Measurements from ENCODE around the gene LRRC28.

The LRRC28 gene

DNA sequence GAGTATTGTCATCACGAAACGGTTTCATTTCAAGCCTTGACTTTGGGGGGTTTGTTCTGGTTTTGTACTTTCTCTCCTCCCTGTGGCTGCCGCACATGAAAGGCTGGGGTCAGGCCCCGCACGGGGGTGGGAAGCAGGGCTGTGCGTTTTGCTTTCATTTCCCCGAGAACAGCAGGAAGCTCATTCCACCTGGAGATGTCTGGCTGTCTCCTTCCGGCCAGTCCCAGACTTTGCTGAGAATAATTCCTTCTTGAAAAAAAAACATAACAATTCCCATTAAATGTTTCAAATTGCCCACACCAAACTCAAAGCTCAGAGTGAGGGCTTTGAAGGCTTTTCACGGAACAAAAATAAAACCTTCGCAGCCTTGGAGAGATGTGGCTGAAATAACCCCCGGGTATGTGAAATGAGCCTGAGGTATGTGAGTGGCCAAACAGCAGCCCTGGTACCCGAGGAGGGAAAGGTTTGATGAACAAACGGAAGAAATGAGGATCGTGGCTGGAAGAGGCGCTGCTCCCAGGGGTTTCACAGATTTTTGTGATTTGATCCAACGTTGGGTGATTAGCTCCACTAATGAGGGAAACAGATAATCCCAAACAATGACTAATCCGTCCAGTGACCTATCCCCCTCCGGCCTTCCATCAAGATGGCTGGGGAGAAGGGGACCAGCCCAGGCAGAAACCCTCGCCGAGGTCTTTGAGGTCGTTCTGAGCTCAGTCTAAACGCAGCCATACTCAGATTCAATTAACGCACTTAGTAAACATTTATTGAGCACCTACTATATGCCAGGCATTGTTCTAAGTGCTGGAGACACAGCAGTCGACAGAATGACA, 187.6 kb downstream of the LRRC28 start:
- TF ChIP-seq POLR2AphosphoS5 (IDR thresholded peaks at IDR 0.05; ENCODE audit: low read depth, low read length), result no peak
- DNase-seq (ENCODE audit: insufficient read length, low spot score) (no peak), FAIRE-seq (no peak)

GRCh38 chr15:99439524-99439835, 188.2 kb downstream of the LRRC28 start:
- TF ChIP-seq POU2F2 (IDR thresholded peaks at IDR 0.05; ENCODE audit: low read depth, low read length), result no peak
- TF ChIP-seq TAF1 (IDR thresholded peaks at IDR 0.05; ENCODE audit: low read depth, low read length), result no peak
- no peak for TF ChIP-seq POLR2A (IDR thresholded peaks at IDR 0.05; ENCODE audit: low read depth, low read length)
- TF ChIP-seq POLR2AphosphoS5 (IDR thresholded peaks at IDR 0.05; ENCODE audit: low read depth, low read length), result no peak
- FAIRE-seq (no peak), DNase-seq (ENCODE audit: insufficient read length, low spot score) (no peak)

- TF ChIP-seq SPI1 (IDR thresholded peaks at IDR 0.05; ENCODE audit: low read depth, low read length) (no peak), POLR2AphosphoS5 (IDR thresholded peaks at IDR 0.05; ENCODE audit: low read depth, low read length) (no peak), TAF1 (IDR thresholded peaks at IDR 0.05; ENCODE audit: low read depth, low read length) (no peak), PAX5 (IDR thresholded peaks at IDR 0.05; ENCODE audit: insufficient read depth, low read length, severe bottlenecking) (no peak), POLR2A (IDR thresholded peaks at IDR 0.05; ENCODE audit: low read depth, low read length) (no peak), POU2F2 (IDR thresholded peaks at IDR 0.05; ENCODE audit: low read depth, low read length) (no peak)
- FAIRE-seq (no peak), DNase-seq (ENCODE audit: insufficient read length, low spot score) (no peak)
Observed at GRCh38 chr15:99440029-99440428, 188.7 kb downstream of the LRRC28 start.
